Right kidney (tissue), 1 donor: ENCODE results near the gene DIPK1B.
A peak's percentile ranks its signal among the peaks of the same experiment; 100 is the strongest.
"Not testable (repeated sequence)": the region's sequence is repeated elsewhere in the genome, so short reads cannot be mapped to it uniquely, and the experiment has no call there.

Experiments
- DNase-seq: peaks from one replicate; pipeline ENCODE4 v3.0.0-alpha.2; 2016

DIPK1B gene

GRCh38 chr9:136698635-136699246 lies 13.6 kb upstream of the DIPK1B start:
- DNase-seq: no peak

GRCh38 chr9:136700304-136700703 lies 12.1 kb upstream of the DIPK1B start:
- no peak for DNase-seq

GRCh38 chr9:136700959-136701667 lies 11.3 kb upstream of the DIPK1B start:
- no peak for DNase-seq

- DNase-seq: no peak
These were observed 10.7 kb upstream of the DIPK1B start for GRCh38 chr9:136701668-136702053.

GRCh38 chr9:136703276-136703860 lies 9.0 kb upstream of the DIPK1B start:
- no peak for DNase-seq

GRCh38 chr9:136704741-136705140 lies 7.6 kb upstream of the DIPK1B start:
- not testable (repeated sequence) for DNase-seq

GRCh38 chr9:136705564-136705963 lies 6.8 kb upstream of the DIPK1B start:
- DNase-seq: no peak

- DNase-seq: no peak
These were observed 5.4 kb upstream of the DIPK1B start for GRCh38 chr9:136707011-136707410.

- DNase-seq: no peak
These were observed 4.4 kb upstream of the DIPK1B start for GRCh38 chr9:136707849-136708517.

- DNase-seq: no peak
These were observed 2.8 kb upstream of the DIPK1B start for GRCh38 chr9:136709454-136710109.

- DNase-seq: no peak
These were observed 1.8 kb upstream of the DIPK1B start for GRCh38 chr9:136710543-136710942.

GRCh38 chr9:136711219-136711648 lies 1.1 kb upstream of the DIPK1B start:
- DNase-seq: not testable (repeated sequence)

- DNase-seq: no peak
These were observed 545 bp downstream of the DIPK1B start for GRCh38 chr9:136712690-136713544.

GRCh38 chr9:136713550-136713949 lies 1.2 kb downstream of the DIPK1B start:
- no peak for DNase-seq

- DNase-seq: no peak
These were observed 1.9 kb downstream of the DIPK1B start for GRCh38 chr9:136714096-136714892.

- DNase-seq: peak; percentile 13
These were observed 2.5 kb downstream of the DIPK1B start for GRCh38 chr9:136714893-136715274.

- DNase-seq: no peak
These were observed 5.0 kb downstream of the DIPK1B start for GRCh38 chr9:136717399-136717798.

- no peak for DNase-seq
These were observed 6.2 kb downstream of the DIPK1B start for GRCh38 chr9:136718345-136719194.

- no peak for DNase-seq
These were observed 7.0 kb downstream of the DIPK1B start for GRCh38 chr9:136719195-136719880.
